HUES48 (cell line): ENCODE data around the gene PIM3.
A peak's percentile ranks its signal among the peaks of the same experiment; 100 is the strongest.

Experiments used
- H3K27ac ChIP-seq: one replicate; pipeline ENCODE4 v1.7.0; 2013; ENCODE audit warnings: low read depth, low read length, inconsistent platforms
- H3K27me3 ChIP-seq: 2 replicates; pipeline ENCODE4 v1.6.1; 2013; ENCODE audit warnings: mild to moderate bottlenecking, low read length; ENCODE audit not compliant: control insufficient read depth, insufficient read depth
- H3K36me3 ChIP-seq: 2 replicates; pipeline ENCODE4 v1.6.1; 2013; ENCODE audit warnings: low read length; ENCODE audit not compliant: control insufficient read depth, insufficient read depth
- H3K4me1 ChIP-seq: 2 replicates; pipeline ENCODE4 v1.6.1; 2013; ENCODE audit warnings: mild to moderate bottlenecking, low read length; ENCODE audit not compliant: control insufficient read depth, insufficient read depth
- H3K4me3 ChIP-seq: 2 replicates; pipeline ENCODE4 v1.5.1; 2013; ENCODE audit warnings: mild to moderate bottlenecking, low read depth, low read length
- H3K9ac ChIP-seq: 2 replicates; pipeline ENCODE4 v1.6.1; 2013; ENCODE audit warnings: mild to moderate bottlenecking, low read depth, low read length, moderate library complexity
- H3K9me3 ChIP-seq: 2 replicates; pipeline ENCODE4 v1.6.1; 2013; ENCODE audit warnings: low read length; ENCODE audit not compliant: control insufficient read depth, insufficient read depth

Gene PIM3

GRCh38 chr22:49960159-49961004 lies at the start of gene PIM3:
TSS of gene PIM3 (plus strand) at chr22:49960772. CDS start at chr22:49960948, 176 bp downstream.
- peak within 1 kb of the TSS; percentile 84 for H3K27ac ChIP-seq
- H3K27me3 ChIP-seq, result peaks cover 4% of the 10 kb centered on the region; the same call in 1 of the 2 replicates
- H3K9me3 ChIP-seq, result no peaks in the 10 kb centered on the region
- H3K4me3 ChIP-seq, result peak within 1 kb of the TSS; percentile 90
- peaks cover 7% of the 10 kb centered on the region; the same call in 1 of the 2 replicates for H3K4me1 ChIP-seq
- H3K36me3 ChIP-seq, result peaks cover 24% of the 10 kb centered on the region
- H3K9ac ChIP-seq, result peak within 1 kb of the TSS; percentile 85; the same call in 1 of the 2 replicates

- H3K4me1 ChIP-seq, result no peaks in the 10 kb centered on the region
- H3K27ac ChIP-seq, result no peak overlapping the region
- no peaks in the 10 kb centered on the region for H3K9me3 ChIP-seq
- H3K9ac ChIP-seq, result no peak overlapping the region
- H3K4me3 ChIP-seq, result no peak overlapping the region
- peaks cover 32% of the 10 kb centered on the region for H3K36me3 ChIP-seq
- H3K27me3 ChIP-seq, result no peaks in the 10 kb centered on the region
Measured at GRCh38 chr22:49911881-49912625, 48.5 kb upstream of the PIM3 start.

- Histone ChIP-seq H3K9me3 (no peaks in the 10 kb centered on the region), H3K4me1 (no peaks in the 10 kb centered on the region), H3K9ac (no peak overlapping the region), H3K4me3 (no peak overlapping the region), H3K27me3 (no peaks in the 10 kb centered on the region), H3K36me3 (peaks cover 23% of the 10 kb centered on the region), H3K27ac (no peak overlapping the region)
Measured at GRCh38 chr22:49913026-49913425, 47.5 kb upstream of the PIM3 start.

GRCh38 chr22:49913446-49913845 lies 47.1 kb upstream of the PIM3 start:
- Histone ChIP-seq H3K4me1 (no peaks in the 10 kb centered on the region), H3K4me3 (no peak overlapping the region), H3K27me3 (no peaks in the 10 kb centered on the region), H3K9ac (no peak overlapping the region), H3K27ac (no peak overlapping the region), H3K9me3 (no peaks in the 10 kb centered on the region), H3K36me3 (peaks cover 23% of the 10 kb centered on the region)

GRCh38 chr22:49914256-49914655 lies 46.3 kb upstream of the PIM3 start:
- no peaks in the 10 kb centered on the region for H3K9me3 ChIP-seq
- peaks cover 3% of the 10 kb centered on the region; the same call in 1 of the 2 replicates for H3K4me1 ChIP-seq
- no peaks in the 10 kb centered on the region for H3K27me3 ChIP-seq
- H3K4me3 ChIP-seq, result no peak overlapping the region
- H3K27ac ChIP-seq, result no peak overlapping the region
- peaks cover 22% of the 10 kb centered on the region for H3K36me3 ChIP-seq
- H3K9ac ChIP-seq, result no peak overlapping the region

DNA sequence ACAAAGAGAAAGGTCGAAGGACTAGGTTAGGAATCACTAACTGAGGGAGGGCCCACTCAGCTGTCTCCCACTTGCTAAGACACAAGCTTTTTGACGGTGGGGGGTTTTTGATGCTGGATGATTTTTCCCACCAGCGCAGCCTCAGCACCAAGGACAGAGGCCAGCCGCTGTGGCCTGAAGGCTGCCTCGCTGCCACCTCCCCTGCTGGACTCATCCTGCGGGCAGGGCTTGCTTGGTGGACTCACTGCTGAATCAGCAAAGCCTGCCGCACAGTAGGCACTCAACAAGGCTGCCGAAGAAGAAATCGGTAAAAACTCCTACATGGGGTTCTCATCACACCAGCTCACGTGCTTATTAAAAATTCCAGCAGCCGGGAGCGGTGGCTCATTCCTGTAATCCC lies 45.0 kb upstream of the PIM3 start:
- Histone ChIP-seq H3K9me3 (no peaks in the 10 kb centered on the region), H3K36me3 (peaks cover 21% of the 10 kb centered on the region), H3K27me3 (no peaks in the 10 kb centered on the region), H3K27ac (no peak overlapping the region), H3K4me3 (no peak overlapping the region), H3K9ac (no peak overlapping the region), H3K4me1 (peaks cover 4% of the 10 kb centered on the region; the same call in 1 of the 2 replicates)

GRCh38 chr22:49916831-49917230 lies 43.7 kb upstream of the PIM3 start:
- no peak overlapping the region for H3K27ac ChIP-seq
- H3K4me1 ChIP-seq, result peaks cover 4% of the 10 kb centered on the region; the same call in 1 of the 2 replicates
- H3K9me3 ChIP-seq, result no peaks in the 10 kb centered on the region
- H3K4me3 ChIP-seq, result peak overlapping the region; percentile 92; the same call in 1 of the 2 replicates
- no peaks in the 10 kb centered on the region for H3K27me3 ChIP-seq
- H3K9ac ChIP-seq, result no peak overlapping the region
- H3K36me3 ChIP-seq, result peaks cover 29% of the 10 kb centered on the region

DNA sequence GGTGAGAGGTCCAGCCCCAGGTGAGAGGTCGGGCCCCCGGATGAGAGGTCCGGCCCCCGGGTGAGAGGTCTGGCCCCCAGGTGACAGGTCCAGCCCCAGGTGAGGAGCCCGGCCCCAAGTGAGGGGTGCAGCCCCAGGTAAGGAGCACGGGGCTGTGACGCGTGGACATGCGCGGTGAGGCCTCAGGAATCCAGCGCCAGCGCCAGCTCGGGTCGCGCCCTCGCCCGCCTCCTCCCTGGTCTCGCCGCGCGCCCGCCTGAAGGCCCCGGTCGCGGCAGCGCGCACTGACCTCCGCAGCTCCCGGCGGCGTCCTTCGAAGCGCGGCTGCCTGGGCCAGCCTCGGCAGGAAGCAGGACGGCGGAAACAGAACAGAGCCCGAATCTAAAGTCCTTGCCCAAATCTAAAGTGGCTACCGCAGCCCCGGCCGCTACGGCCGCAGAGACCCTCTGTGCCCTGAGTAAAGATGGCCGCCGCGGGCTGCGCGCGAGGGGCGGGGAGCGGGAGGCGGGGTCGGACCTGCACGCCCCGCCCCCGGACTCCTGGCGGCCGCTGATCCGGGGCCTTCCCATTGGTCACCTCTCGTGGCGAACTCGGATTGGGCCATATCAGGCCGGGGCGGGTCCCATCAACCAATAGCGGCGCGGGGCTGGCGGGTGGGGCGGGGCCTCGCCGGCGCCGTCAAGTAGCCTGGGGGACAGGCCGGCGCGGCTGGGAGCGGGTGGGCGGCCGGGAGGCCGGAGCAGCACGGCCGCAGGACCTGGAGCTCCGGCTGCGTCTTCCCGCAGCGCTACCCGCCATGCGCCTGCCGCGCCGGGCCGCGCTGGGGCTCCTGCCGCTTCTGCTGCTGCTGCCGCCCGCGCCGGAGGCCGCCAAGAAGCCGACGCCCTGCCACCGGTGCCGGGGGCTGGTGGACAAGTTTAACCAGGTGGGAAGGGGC lies 42.3 kb upstream of the PIM3 start, which contains the start of the genes ALG12 and CRELD2:
TSS of gene ALG12 (minus strand) at position 465 of the 937 bp plus-strand sequence. CDS start 4,673 bp downstream, outside the sequence.
TSS of gene CRELD2 (plus strand) at position 661 of the 937 bp plus-strand sequence. CDS start at position 797, 136 bp downstream.
- Histone ChIP-seq H3K4me1 (peaks cover 4% of the 10 kb centered on the region; the same call in 1 of the 2 replicates), H3K9me3 (no peaks in the 10 kb centered on the region), H3K27me3 (no peaks in the 10 kb centered on the region), H3K9ac (peak within 1 kb of the TSS; percentile 86), H3K4me3 (peak within 1 kb of the TSS; percentile 92), H3K36me3 (peaks cover 18% of the 10 kb centered on the region), H3K27ac (peak within 1 kb of the TSS; percentile 97)

- Histone ChIP-seq H3K27ac (no peak overlapping the region), H3K27me3 (no peaks in the 10 kb centered on the region), H3K4me3 (peak overlapping the region; percentile 67), H3K9ac (no peak overlapping the region), H3K36me3 (peaks cover 13% of the 10 kb centered on the region), H3K4me1 (peaks cover 4% of the 10 kb centered on the region; the same call in 1 of the 2 replicates), H3K9me3 (no peaks in the 10 kb centered on the region)
Measured at GRCh38 chr22:49918911-49919881, 41.4 kb upstream of the PIM3 start.
